ENCODE results near the gene VPS13A.
A peak's percentile ranks its signal among the peaks of the same experiment; 100 is the strongest.
"Not testable (repeated sequence)": the region's sequence is repeated elsewhere in the genome, so short reads cannot be mapped to it uniquely, and the experiment has no call there.

Gene VPS13A

DNA sequence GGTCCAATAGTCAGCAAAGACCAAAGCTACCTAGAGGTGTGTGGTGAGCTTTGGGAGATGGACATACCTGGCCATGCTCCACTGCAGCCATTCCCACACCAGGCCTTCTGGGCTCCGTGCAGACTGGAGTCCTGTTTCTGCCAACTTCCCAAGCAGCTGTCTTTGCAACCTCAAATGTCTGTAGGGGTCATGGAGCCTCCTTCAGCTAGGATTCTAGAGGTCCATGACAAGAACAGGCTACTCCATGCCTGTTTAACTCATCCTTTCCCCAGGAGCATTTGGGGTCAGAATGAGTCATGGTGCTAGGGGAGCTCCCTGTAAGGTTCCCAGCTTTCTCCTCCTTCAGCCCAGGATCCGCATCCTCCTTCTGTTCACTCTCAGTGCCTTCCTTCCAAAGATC lies 17.1 kb downstream of the VPS13A start:
- no peak for DNase-seq

DNA sequence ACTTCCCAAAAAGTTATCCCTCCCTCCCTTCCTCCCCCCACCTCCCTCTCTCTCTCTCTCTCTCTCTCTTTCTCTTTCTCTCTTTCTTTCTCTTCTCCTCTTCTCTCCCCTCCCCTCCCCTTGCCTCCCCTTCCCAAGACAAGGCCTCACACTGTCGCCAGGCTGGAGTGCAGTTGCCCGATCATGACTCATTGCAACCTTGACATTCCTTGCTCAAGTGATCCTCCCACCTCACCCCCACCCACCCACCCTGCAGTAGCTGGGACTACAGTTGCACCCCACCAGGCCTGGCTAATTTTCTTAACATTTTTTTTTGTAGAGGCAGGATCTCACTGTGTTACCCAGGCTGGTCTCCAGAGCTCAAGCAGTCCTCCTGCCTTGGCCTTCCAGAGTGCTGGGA lies 32.8 kb downstream of the VPS13A start:
- DNase-seq = peak; percentile 88

DNA sequence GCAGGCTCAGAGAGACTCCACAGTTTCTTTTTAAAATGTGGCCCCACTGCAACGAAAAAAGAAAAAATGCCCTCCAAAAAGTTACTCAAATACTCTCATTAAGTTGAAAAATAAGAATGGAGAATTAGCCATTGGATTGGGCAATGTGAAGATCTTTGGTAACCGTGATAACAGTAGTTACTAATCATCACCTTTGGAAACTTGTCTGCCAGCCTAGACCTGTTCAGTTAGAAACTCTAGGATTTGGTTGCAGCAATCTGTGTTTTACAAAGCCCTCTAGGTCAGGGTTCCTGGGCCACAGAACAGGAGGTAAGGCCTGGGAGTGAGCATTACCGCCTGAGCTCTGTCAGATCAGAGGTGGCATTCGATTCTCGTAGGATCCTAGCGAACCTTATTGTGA lies 34.2 kb downstream of the VPS13A start:
- DNase-seq = no peak

DNA sequence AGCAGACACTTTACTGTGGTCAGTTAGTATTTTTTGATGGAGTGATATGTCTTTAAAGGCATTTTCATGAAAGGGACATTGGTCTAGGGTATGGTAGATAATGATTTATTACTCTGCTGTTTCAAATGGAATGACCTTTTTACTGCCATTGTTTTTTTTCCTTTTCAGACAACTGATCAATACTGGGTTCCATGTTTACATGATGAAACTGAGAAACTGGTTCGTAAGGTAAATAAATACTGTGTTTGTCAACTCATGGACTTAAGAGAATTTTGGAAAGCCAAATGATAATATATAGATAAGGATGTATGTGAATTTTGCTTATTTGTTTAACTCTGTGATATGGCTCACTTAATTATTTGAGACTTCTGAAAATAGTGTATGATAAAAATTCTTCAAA lies 35.5 kb downstream of the VPS13A start:
- no peak for DNase-seq

DNA sequence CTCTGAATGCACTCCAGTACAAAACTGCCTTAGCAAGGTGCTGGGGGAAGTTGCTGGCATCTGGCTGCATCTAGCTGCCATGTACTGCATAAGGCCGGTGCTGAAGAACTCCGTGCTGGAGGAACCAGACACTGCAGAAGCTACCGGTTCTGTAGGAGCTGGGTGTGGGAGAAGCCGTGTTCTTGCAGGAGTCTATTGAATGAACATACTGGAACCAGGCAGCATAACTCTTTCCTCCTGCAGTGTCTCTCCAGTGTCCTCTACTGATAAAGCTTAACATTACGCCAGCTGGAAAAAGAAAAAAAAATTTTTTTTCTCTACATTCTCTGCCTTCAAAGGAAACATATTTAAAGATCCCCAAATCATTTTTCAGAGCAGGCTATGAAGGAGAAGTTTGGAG lies 38.5 kb downstream of the VPS13A start:
- DNase-seq = peak; percentile 52

DNA sequence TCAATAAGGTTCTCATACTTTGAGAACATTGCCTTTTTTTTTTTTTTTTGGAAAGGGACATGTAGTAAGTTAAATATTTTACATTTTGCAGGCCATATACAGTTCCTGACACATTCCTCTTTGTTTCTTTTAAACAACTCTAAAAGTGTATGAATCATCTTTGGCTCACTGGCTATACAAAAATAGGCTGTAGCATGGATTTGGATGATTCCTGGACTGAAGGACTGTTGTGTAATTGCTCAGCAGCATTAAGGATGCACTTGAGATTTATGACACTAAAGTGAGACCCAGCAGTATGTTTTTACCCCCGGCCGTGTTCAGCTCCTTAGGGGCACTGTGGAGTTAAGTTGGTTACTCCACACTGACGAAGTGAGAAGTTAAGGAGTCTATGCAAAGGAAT lies 41.3 kb downstream of the VPS13A start:
- DNase-seq = no peak

DNA sequence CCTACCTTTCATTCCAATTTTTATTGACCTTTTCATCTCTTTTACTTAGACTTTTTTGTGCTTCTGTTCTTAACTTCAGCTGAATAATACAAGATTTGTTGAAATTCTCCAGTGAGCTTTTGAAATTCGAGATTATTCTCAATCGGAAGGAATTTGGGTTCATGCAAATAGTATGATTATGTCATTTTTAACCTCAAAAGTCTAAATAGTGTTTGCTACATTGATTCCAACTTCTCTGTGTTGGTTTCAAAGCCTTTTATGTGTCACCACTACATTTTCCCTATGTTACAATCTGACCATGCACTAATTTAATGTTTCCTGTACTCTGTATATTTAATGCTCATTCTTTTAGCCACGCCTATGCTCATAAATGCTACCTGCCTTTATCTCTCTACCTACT lies 44.1 kb downstream of the VPS13A start:
- no peak for DNase-seq

DNA sequence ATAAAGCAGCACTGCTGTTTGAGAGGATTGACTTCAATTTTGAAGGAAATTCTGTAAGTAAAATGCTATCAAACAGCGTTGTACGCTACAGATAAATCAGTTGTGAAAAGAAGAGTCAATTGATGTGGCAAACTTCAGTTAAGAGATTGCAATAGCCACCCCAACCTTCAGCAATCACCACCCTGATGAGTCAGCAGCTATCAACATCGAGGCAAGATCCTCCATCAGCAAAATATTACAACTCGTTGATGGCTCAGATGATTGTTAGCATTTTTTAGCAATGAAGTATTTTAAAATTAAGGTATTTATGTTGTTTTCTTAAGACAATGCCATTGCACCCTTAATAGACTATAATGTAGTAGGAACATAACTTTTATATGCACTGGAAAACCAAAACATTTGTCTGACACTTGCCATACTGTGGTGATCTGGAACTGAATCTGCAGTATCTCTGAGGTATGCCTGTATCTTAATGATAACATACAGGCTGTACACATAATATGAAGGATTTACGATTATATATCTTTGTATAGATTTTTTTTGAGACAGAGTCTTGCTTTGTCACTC lies 47.5 kb downstream of the VPS13A start:
- no peak for DNase-seq

DNA sequence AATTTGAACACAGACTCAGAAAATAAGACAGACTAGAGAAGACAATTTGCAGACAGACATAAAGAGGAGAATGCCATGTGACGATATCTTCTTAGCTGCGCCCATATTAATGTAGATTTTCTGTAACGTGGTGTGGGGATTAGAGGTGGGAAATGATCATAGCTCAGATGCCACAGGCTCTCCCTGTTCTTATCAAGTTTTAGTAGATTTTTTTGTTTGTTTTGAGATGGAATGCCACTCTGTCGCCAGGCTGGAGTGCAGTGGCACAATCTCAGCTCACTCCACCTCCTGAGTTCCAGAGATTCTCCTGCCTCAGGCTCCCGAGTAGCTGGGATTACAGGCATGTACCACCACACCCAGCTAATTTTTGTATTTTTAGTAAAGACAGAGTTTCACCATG lies 59.4 kb downstream of the VPS13A start:
- no peak for DNase-seq

DNA sequence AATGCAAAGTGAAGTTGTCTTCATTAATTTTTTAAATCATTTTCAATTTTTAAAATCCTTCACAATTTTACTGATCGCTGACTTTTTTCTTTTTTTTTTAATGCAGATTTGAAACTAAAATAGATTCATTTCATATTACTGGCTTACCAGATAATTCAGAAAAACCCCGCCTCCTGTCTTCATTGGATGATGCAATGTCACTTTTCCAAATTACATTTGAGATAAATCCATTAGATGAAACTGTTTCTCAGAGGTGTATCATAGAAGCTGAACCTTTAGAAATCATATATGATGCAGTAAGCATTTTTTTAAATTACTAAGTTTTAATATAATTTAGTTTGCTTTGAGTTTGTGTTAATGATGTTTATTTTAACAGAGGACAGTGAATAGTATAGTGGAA lies 60.6 kb downstream of the VPS13A start:
- DNase-seq = no peak

DNA sequence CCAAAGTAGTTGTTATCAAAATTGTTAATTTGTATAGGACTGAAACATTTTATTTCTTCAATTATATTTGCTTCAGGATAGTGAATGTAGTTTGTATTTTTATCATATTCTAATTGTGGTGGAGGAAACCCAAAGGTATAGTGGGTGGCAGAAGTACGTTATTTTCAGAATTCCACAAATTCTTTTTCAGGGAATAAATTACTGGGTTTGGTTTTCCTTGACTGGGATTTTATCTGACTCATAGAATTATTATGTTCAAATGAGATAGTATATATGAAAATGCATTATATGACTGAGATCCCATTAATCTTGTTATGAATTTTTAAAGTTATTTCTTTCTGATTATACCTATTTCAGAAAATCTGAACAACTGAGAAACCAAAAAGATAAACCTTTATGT lies 73.7 kb downstream of the VPS13A start:
- DNase-seq = no peak

DNA sequence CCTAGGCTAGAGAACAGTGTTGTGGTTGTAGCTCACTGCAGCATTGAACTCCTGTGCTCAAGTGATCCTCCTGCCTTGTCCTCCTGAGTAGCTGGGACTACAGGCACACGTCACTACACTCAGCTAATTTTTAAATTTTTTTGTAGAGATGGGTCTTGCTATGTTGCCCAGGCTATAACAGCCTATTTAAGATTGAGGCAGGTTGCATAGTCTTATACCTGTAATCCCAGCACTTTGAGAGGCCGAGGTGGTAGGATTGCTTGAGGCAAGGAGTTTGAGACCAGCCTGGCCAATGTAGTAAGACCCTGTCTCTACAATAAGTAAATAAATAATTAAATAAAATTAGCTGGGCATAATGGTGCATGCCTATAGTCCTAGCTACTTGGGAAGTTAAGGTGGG lies 79.9 kb downstream of the VPS13A start:
- no peak for DNase-seq

DNA sequence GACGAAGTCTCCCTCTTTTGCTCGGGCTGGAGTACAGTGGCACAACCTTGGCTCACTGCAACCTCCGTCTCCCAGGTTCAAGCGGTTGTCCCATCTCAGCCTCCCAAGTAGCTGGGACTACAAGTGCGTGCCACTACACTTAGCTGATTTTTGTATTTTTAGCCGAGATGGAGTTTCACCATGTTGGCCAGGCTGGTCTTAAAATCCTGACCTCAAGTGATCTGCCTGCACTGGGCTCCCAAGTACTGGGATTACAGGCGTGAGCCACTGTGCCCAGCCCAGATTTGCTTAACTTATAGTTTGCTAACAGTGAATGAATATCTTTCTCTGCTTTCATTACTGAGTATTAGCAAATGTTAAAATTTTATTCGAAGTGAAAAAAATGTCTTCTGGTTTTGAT lies 84.3 kb downstream of the VPS13A start:
- no peak for DNase-seq

DNA sequence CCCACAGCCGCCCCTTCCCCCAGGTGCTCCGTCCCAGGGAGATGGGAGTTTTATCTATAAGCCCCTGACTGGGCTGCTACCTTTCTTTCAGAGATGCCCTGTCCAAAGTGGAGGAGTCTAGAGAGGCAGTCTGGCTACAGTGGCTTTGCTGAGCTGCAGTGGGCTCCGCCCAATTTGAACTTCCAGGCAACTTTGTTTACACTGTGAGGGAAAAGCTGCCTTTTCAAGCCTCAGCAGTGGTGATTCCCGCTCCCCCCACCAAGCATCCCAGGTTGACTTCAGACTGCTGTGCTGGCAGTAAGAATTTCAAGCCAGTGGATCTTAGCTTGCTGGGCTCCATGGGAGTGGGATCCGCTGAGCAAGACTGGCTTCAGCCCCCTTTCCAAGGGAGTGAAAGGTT lies 90.4 kb downstream of the VPS13A start:
- not testable (repeated sequence) for DNase-seq

DNA sequence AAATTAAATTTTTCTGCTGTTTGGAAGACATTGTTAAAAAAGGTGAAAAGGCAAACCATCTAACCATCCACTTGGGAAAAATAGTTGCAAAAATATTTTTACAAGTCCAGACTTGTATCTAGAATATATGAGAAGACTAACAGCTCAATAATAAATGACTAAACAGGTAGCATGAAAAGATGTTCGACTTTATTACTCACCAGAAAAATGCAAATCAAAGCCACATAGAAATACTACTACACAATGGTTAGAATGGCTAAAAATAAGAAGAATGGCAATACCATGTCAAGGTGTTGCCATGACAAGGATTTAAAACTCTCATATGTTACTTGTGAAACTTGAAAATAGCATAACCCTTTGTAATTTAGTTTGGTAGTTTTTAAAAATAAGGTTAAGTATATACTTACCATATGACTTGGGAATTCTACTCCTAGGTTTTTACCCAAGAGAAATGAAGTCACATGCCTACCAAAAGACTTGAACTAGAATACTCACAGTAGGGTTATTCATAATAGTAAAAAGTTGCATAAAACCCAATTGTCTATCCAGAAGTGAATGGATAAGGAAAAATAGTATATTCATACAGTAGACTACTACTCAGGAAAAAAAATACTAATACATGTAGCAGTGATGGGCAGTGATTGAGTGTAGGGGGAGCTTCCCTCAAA lies 93.8 kb downstream of the VPS13A start:
- no peak for DNase-seq

DNA sequence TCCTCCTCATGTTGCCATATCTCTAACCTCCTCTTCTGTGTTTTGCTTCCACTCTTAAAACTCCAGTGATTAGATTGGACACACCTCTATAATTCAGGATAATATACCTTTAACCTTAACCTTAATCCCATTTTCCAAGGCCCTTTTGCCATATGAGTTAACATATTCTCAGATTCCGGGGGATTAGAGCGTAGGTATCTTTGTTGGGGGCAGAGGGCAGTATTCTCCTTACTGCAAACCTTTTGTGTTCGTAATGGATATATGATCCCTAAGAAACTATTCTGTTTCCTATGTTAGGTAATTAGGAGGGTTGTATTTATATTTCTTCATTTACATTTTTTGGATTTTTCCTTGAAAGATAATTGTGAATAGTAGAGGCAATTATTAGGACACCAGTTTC lies 99.5 kb downstream of the VPS13A start:
- DNase-seq = no peak

DNA sequence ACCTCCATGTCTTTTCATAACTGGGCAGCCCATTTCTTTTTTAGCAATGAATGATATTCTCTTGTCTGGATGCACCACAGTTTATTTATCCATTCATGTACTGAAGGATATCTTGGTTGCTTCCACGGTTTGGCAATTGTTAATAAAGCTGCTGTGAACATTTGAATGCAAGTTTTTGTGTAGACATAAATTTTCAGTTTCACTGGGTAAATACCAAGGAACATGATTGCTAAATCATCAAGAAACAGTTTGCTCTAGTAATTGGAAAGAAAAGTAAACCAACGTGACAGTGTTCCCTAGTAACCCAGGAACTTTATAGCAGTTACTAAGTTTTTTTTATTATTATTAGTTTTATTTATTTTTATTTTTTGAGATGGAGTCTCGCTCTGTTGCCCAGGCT lies 100.4 kb downstream of the VPS13A start:
- no peak for DNase-seq

DNA sequence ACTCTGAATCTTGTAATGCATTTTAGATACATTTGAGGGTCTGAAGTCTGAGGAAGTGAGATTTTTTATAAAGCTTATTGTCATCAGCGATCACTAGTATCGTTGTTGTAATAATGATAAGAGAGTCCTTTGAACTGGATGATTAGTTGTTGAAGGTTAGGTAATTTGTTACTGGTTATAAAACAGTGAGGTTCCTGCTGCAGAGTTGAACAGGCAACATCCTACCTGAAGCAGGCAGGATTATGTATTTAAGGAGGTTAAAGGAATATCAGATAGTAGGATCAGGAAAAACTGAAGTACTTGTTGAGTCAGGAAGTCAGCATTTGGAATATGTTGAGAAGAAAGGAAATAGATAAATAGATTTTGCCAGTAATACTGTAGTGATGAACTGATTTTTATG lies 106.7 kb downstream of the VPS13A start:
- no peak for DNase-seq

DNA sequence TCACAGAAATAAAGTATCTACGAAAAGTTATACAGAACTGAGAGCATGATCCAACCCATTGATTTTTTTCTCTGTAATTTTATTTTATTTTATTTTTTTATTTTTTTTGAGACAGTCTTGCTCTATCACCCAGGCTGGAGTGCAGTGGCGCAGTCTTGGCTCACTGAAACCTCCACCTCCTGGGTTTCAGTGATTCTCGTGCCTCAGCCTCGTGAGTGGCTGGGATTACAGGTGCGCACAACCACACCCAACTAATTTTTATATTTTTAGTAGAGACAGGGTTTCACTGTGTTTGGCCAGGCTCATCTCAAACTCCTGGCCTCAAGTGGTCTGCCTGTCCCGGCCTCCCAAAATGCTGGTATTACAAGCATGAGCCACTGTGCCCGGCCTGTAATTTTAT lies 107.3 kb downstream of the VPS13A start:
- no peak for DNase-seq

DNA sequence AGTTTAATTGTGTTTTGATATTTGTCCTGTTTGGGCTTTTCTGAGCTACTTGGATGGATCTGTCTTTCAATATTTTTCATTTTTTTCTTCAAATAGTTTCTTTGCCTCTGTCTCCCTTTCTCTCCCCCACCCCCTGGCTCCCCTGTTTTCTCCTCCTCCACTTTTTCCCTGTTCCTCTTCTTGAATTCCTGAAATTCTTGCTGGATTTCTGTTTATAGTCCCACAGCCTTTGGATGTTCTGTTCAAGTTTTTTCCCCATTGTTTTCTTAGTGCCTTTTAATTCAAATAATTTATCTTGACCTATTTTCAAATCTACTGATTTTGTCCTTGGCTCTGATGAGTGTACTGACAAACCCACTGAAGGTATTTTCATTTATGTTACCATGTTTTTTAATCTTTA lies 113.0 kb downstream of the VPS13A start:
- no peak for DNase-seq

DNA sequence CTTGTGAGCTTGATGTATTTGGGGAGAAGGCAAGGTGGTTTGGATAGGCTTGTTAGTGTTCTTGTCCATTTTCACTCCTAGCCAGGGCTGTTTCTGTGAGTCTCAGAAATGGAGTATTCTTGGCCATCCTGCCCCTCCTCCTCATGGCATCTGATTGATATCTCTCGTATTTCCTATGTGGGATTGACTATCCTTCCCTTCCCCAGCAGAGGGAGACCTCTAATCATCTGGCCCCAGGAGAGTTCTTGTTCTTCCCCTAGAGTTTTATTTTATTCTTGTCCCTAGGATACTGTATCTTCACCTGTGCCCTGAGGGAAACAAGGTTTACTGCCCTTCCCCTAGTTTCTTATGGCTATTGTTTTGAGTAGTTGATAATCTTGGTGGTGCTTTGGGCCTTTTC lies 114.4 kb downstream of the VPS13A start:
- DNase-seq = peak; percentile 62

DNA sequence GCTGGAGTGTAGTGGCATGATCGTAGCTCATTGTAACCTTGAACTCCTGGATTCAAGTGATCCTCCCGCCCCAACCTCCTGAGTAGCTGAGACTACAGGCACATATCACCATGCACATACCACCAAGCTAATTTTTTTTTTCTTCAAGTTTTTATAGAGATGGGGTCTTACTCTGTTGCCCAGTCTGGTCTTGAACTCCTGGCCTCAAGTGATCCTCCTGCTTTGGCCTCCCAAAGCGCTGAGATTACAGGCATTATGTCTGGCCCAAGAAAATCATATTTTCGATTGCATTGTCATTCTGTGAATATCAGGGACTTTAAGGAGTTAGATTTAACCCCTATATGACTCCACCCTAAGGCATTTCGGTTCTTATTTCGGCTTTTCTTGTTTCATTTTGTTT lies 116.6 kb downstream of the VPS13A start:
- DNase-seq = no peak

DNA sequence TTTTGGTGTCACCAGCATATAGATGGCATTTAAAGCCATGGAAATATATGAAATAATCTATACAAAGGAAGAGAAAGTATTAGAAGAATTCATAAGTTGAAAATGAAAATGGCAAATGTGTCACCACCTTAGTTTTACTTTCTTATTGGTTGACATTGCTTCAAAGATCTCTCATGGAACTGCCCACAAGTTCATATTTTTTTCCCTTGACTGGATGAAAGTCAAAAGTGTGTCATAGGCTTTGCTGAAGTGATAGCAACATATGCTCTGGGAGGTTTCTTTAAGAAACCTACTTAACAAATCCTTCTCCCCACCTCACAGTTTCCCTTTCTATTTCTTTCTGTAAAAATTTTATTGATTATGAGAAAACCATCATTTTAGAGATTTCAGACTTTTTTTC lies 127.2 kb downstream of the VPS13A start:
- DNase-seq = no peak

DNA sequence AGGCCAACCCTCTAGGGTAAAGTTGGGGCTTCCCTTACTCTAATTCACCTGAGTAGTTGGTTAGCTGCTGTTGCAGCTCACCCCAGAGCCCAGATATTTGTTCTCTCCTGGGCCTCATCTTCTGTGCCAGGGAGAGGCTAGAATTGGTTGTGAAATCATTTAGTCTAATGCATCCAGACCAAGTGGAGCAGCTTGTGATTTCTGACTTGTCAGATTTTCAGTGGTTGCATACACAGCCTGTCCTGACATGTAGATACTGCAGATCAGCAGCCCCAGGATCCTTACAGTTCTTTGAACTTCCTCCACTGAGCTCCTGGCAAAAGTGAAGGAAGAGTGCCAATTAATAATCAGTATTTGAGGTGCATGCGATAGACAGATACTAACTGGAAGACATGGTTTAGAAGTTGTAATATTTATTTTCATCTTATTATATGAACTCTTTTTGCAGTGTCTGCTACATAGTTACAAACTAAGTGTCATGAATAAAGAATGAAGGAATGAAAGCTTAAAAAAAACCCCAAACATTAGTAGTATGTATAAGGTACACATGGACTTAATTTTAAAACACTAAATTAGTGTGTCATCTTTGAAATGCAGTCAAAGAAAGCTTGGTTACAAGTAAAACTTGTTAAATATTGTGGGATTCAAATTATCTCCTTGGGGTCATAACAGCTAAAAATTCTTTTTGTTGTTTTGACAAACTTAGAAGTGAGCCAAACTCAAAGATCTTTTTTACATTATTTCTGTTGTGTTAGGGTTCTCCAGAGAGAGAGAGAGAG lies 128.5 kb downstream of the VPS13A start:
- no peak for DNase-seq

DNA sequence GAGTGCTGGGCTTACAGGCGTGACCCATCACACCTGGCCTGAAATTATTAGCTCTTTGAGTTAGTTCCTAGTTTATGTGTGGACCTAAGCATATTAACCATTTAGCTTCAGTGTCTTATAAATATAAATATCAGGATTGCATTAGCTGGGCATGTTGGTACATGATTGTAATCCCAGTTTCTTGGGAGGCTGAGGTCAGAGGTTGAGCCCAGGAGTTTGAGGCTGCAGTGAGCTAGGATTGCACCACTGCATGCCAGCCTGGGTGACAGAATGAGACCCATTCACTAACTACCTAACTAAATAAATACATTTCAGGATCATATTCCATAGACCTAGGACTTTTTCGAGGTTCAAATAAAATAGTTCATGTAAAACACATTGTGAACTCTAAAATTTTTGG lies 129.8 kb downstream of the VPS13A start:
- DNase-seq = no peak
